Measurements from ENCODE around the gene KCNT1.

The KCNT1 gene

DNA sequence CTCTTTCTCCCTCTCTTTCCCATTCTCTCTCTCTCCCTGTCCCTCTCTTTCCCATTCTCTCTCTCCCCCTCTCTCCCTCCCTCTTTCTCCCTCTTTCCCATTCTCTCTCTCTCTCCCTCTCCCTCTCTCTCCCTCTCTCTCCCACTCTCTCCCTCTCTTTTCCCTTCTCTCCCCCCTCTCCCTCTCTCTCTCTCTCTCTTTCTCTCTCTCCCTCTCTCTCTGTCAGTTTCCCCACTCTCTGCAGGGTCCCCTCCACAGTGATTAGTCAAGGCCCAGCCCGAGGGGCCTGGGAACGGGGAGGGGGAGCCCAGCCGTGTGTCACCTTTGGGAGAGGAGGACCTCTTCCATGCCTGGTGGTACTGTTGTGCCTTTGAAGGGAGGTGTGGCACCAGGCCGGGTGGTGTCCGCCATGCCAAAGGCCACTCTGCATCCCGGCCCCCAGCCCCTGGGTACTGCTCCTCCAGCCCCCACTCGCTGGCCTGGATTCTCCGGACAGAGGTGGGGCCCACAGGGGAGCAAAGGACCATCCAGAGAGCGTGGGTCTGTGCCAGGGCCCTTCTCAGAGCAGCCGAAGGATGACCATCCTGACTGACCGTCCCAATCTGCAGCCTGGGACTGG lies 25.4 kb downstream of the KCNT1 start:
- DNase-seq (ENCODE audit: low read depth) = no peak

DNA sequence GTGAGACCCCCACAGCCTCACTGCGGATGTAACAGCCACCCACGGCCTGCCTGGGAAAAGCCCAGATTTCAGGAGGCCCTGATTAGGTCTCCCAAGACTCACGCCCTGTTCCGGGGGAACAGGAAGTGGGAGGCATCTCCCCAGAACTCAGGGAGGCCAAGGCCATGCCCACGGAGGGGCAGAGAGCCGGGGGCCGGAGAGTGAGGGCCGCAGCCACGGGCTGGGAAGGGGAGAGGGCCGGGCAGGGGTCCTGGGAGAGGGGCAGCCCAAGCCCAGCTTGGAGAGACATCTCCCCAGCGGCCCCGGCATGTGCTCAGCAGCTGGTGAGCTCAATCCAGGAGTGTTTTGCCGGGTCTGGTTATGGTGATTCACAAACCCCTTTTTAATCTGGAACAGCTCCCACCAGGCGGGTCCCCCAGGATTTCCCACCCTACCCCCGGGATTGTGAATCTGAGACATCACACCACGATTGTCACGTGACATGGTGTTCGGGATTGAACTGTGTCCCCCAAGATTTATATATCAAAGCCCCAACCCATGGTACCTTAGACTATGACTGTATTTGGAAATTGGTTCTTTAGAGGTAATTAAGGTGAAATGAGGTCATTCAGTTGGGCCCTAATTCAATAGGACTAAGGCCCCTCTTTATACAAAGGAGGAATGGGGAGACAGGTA lies 26.6 kb downstream of the KCNT1 start:
- no peak for DNase-seq (ENCODE audit: low read depth)

DNA sequence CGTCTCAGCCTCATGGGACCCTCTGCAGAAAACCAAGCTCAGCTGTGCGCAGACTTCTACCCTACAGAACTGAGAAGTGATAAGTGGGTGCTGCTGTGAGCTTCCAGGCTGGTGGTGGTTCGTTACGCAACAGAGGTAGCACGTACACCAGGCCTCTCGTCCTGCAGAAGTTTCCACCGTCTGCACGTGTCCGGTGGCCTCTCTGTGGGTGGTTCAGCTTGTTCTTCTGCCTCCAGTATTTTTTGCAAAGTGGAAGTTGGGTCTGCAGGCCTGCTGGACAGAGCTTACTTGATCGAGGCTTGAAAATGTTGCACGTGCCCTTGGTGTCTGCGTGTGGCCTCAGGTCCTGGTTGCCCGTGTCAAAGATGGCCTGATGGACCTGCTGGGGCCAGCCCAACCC lies 27.5 kb downstream of the KCNT1 start:
- DNase-seq (ENCODE audit: low read depth) = no peak

DNA sequence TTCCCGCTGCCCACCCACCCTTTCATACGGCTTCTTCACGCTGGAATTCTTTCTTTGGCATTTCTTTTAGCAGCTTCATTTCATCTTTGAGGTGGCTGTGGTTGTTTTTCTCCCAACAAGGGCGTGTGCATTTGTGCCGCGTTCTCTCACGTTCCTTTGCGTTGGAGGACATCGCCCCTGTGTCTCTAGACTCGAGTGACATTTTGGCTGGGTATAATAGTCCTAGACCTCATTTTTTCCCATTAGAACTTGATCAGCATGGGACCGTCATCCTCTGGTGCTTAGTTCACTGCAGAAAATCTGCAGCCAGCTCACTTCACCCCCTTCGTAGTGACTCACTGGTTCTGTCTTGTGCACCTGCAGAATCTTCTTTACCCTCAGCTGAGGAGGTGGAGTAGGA lies 29.5 kb downstream of the KCNT1 start:
- DNase-seq (ENCODE audit: low read depth) = no peak

DNA sequence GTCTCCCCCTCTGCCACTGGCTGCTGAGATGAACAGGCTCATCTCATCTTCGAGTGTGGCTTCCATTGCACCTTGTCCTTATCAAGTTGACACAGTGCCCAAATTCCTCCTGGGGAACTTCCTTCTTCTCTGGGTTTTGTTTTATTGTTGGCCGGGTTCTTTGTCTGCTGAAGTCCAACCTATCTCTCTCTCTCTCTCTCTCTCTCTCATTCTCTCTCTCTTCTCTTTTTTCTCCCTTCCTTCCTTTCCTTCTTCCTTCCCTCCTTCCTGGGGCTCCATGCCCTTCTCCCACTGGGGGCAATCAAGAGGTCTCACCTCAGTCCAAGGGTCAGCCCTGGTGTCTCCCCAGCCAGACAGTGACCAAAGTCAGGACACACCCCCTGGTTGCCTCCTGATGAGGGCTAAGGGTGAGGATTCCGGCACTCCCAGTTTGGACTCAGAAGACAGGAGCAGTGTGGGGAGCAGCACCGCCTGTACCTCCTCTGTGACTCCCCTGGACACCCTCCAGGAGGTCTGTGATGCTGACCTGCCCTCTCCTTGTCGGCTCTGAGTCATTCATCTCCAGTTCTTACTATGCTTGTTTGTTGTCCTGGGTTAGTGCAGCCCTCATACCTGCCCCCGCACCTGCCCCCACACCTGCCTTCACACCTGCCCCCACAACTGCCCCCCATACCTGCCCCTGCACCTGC lies 30.7 kb downstream of the KCNT1 start:
- DNase-seq (ENCODE audit: low read depth) = no peak

DNA sequence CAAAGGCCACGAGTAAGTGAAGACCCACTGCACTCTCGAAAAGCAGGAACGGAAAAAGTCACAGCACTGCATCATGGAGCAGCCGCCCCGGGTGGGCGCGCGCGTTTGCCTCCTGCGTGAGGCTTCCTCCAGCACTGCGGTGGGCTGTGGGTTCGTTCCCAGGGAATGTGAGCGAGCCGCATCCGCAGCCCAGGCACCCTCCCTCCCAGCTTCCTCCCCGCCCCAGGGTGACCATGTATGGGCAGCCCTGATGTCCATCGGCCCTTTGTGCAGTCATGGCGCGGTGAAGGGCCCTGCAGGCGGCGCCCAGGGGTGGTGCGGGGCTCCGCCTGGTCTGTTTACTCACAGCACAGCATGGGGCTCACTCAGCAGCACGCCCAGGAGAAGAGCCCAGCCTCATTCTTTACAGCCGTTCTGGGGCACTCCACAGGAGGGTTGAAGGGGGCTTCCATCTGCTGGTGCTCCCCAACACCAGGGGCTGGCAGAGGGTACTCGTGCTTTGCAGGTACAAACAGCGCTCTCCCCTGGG lies 32.7 kb downstream of the KCNT1 start:
- DNase-seq (ENCODE audit: low read depth) = no peak

DNA sequence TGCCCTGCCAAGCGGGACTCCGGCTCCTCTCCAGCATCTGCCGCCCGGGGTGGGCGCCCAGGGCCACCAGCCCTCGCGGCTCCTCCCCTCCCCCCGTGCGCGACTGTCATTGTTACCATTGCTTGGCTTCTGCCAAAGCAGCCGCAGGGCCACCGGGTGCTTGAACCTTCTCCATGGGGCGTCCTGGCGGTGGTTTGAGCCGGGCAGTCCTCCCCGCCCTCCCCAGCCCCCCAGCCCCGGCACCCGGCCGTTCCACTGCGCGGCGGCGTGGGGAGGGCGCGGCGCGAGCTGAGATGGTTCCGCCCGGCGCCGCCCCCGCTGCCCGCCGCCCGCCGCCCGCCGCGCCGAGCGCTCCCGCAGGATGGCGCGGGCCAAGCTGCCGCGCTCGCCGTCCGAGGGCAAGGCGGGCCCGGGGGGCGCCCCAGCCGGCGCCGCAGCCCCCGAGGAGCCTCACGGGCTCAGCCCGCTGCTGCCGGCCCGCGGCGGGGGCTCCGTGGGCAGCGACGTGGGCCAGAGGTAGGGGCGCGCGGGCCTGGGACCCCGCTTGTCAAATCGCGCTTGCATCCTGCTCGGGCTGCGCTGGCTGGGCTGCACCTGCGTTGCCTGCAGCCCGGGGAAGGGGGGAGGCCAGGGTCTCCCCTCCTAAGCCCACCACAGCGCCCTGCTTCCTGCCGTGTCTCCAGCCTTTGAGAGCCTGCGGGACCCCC lies 34.4 kb downstream of the KCNT1 start:
- no peak for DNase-seq (ENCODE audit: low read depth)

DNA sequence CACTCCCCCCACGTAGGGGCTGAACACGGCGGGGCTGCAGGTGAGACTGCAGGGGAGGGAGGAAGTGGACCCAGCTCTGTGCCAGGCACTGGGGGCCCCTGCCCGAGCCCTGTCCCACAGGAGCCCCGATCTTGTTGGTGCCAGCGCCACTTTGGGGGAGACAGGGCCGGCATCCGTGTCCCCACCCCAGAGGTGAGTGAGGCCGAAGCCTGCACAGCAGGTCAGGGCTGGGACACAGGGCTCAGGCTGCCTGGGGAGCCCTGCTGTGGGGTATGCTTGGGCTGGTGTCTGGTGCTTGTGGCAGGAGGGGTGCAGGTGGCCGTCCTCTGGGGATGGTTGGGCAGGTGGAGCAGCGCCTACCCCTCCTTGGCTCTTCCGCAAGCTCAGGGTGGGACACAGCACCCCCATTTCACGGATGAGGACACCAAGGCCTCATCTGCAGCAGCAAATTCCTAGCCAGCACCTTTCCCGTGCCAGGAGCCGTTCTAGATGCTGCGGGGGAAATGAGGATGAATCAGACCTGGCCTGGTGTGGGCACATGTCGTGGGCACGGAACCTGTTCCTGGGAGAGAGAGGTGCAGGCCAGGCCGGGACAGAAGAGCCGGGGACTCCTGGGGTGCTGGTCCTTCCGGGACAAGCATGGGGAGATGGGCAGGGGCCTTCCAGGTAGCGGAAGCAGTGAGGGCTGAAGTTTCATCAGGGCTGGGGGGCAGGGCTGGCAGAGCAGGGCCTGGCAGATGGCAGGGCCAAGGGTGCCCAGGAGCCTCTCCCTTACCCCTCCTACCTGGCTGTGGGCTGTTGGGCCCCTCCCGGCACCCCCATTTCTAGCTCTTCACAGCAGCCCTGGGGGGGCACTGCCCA lies 35.2 kb downstream of the KCNT1 start:
- no peak for DNase-seq (ENCODE audit: low read depth)

DNA sequence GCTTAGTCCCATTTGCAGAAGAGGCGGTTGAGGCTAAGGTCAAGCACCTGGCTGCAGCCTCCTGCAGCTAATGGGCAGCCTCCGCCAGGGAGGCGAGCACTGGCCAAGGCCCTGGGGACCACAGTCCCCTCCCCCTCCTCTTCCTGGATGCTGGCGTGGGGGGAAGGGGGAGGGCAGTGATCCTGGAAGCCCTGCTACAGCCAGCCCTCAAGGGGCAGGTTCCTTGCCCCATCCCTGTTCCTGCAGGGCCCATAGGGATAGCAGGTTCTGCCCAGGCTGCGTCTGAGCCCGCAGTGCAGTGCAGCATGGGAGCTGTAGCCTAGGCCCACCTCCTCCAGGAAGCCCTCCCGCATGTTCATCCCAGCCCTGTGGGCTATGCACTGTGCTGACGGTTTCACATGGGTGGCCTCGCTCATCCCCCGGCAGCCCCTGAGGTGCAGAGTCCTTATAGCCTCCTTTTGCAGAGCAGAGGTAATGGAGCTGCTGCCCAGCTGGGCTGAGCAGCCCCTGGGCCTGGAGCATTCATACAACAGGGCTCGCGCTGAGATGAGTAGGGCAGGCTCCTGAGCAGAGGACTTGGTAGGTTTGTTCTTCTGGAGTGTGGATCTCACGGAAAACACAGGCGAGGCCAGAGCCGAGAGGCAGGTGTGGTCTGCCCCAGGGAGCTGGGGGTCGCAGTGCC lies 36.0 kb downstream of the KCNT1 start:
- no peak for DNase-seq (ENCODE audit: low read depth)

DNA sequence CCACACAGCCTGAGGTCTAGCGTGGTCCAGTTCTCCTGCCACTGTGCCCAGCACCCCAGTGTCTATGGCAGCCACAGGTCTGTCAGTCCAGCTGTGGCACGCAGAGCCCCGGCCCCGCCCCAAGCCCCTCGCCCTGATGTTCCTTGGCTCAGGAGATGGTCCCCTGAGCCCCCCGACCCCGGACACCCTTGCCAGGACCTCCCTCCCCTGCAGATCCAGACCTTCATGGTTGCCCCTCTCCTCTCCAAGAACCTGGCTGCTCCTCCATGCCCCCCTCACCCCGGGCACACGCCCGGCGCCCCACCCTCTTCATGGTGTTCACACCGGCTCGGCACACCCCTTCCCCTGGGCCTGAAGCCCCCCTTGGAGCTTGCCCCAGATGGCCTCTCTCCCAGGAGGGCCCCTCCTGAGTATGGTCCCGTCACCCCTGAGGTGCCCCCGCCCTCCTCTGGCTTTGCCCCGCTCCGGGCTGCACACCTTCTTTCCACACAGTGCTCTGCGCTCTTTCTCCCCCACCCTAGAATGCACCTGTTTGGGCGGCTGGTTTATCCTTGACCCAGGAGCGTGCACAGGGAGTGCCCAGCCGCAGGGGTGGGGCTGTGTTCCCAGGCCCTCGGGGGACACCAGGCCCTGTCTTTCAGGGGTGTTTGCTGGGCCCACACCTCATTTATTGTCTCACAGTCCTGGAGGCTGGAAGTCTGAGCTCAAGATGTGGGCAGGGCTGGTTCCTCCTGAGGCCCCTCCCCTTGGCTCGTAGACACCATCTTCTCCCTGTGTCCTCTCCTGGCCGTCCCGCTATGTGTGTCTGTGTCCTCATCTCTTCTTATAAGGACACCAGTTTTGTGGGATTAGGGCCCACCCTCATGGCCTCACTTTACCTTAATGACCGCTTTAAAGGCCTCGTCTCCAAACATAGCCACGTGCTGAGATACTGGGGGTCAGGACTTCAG lies 37.6 kb downstream of the KCNT1 start:
- DNase-seq (ENCODE audit: low read depth) = no peak

DNA sequence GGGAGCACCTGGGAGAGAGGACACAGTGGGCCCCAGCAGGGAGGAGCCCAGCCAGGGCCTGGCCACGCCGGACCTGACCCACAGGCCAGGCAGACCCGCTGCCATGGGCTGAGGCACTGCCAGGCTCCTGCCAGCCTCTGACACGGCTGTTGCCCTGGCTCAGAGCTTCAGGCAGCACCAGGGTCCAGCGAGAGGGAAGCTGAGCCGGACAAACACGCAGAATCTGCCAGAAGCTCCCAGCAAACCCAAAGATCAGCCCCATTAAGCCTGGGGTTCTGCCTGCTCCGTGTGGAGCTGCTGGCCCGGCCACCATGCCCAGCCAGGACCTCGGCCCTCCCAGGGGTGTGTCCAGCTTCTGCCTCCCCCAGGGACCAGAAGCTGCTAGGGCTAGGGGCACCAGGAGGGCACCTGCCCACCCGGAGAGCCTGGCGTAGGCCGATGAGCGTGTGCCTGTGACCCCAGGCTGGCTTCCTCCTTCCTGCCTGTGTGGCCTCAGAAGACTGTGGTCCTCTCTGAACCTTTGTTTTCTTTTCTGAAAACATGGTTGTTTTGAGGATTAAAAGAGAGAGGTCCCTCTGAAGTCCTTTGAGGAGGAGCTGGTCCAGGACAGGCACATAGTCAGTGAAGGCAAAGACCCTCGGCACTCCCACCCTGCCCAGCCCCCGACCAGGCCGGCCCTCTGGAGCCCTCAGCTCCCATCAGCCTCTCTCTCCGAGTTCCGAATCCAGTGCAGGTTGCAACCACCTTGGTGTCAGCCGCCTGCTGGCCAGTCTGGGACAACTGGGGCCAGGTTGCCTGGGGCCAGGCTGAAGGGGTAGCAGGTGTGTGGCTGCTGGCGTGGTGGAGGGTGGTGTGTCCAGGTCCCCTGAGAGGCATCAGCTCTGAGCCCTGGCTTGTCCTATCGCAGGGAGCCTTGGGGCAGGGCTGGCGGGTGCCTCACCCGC lies 39.6 kb downstream of the KCNT1 start:
- no peak for DNase-seq (ENCODE audit: low read depth)

DNA sequence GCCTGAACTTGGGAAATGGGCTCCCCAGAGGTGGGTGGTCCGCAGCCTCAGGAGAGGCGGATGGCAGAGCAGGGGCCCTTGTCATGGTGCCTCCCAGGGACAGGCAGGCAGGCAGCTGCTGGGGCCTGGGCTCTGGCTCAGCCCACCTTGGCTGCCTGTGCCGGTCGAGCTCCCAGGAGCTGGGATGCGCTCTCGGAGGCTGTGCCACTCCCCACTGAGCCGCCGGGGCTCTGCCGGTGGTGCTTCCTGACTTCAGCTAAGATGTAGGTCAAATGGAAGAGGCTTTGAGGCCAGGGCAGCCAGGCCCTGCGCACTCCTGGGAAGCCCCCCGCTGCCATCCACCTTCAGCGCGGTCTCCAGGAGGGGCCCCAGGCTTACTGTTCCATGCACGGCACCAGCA lies 41.0 kb downstream of the KCNT1 start:
- DNase-seq (ENCODE audit: low read depth) = no peak

DNA sequence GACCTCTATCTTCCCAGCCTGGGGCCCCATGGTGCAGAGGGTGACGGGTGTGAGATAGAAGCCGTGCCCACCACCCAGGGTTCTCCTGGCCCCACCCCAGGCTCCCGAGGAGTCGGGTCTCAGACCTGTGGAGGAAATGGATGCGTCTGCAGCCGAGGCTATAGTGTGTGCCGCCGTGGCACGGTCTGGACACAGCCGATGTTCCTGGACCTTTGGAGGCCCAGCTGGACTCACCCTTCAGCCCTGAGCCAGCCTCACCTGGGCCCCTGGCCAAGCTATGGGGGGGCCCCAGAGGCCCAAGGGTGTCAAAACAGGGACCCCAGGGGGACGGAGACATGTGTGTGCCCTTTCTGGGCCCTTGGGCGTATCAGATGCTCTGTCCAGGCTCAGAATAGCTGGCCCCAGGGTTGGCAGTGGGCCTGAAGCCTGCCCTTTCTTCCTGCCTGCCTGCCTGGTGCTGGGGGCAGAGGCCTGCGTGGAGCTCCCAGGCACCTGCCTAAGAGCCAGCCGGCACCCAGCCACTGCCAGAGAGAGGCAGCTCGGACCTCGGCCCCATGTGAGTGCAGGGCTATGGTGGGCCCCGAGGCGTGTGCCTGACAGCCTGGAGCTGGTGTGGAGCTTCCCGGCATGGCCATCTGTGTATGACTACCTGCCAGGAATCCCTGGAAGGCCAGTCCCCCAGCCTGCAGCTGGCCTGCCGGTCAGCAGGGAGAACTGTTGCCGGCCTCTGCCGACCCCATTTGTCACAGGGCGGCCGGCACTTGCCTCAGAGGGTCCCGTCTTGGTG lies 41.8 kb downstream of the KCNT1 start:
- DNase-seq (ENCODE audit: low read depth) = no peak

DNA sequence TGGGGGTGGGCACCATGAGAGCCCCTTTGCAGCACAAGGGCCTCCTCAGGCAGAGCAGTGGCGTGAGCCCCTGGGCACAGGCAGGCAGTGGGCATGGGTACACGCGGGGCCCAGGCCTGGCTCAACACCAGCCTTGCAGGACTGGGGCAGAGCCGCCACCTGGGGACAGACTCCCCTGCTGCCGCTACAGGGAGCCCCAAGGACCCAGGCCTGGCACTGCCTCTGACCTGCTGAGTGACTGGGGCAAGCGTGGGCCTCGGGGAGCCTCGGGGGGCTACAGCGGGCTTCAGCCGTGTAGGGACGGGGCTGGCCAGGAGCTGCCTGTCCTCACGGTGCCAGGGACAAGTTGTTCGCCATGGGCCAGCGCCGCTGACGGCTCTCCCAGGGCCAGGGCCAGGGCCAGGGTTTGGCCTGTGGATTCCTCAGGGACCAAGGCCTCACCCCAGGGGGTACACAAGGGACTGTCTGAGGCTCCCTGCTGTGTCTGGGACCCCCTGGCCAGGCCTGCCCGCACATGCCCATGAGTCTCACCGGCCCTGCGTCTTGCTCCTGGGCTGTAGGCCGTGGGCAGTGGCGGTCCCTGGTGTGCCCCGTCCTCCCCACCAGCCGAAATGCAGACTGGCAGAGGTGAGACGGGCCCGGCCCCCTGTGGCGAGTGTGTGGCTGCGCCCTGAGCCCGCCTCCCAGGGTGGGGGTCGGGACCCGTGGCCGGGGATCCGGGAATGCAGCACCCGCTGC lies 42.5 kb downstream of the KCNT1 start:
- DNase-seq (ENCODE audit: low read depth) = no peak

DNA sequence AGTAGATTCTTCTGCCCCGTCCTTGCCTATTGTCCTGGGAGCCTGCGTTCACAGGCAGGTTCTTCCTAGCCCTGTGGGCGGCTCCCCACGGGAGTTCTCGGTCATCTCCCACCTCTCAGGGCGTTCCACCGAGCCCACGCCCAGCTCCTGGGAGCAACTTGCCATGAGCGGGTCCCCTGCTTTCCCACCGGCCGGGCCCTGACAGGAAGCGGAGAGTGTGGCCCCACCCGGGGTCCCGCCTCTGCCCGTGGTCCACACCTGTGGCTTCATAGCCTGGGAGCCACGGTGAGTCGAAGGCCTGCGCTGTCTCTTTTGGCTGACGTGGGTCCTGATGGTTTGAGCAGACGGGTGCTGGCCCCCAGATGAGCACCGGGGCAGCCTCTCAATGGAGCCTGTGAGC lies 43.2 kb downstream of the KCNT1 start:
- no peak for DNase-seq (ENCODE audit: low read depth)

DNA sequence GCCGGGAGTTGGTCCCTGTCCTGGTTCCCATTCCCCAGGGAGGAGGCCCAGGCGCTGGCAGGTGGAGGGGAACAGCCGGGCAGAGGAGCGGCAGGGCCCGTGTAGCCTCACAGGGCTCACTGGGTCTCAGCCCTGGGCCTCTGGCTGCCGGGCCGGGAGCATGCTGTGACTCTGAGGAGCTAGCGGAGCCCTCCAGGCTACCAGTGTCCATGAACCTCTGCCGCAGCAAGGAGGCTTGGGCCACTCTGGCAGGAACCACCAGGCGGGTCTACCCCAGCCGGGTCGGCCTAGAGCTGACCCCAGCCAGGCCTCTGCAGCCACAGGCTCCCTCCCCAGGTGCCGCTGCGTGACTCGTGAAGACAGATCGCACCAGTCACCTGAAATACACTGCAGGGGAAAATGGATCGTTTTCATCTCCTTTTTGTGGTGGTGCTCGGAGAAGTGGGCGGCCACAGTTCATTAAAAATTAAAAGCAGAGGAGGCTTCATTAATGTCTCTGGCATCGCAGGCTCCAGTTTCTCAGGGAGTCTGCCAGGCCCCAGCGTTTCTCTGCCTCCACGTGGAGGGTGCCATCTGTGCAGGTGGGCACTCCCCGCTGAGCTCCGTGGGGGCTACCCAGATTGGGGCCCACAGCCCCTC lies 43.8 kb downstream of the KCNT1 start:
- DNase-seq (ENCODE audit: low read depth) = no peak

DNA sequence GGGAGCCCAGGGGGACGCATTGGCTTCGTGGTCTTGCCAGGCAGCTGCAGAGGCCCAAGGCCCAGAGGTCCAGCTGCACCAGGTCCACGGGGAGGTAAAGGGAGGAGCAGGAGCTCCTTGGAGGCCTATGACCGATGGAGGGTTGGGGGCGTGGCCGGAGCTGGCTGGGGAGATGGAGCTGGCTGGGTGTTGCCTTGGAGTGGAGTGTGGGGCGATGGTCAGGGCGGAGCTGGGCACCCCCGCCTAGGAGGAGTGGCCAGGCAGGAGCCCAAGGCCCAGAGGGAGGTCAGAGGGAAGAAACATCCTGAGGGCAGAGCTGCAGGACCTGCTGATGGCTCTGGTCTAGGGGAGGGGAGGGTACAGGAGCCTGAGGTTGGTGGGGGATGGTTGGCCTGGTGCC lies 44.6 kb downstream of the KCNT1 start:
- no peak for DNase-seq (ENCODE audit: low read depth)
